Prostate gland (tissue), 2 donors: ENCODE measurements around the gene PLEKHH2.

Experiments used
- CTCF ChIP-seq, 4 experiments: fragments of 200-600 bp in 2 of 4; fragments of 450-650 bp in 2 of 4; sonication (generic) in 2 of 4; IDR thresholded peaks; 1 replicate in 3 of 4; 2 replicates in 1 of 4; pipeline ENCODE4 v1.5.1; 2016 to 2019; ENCODE audit warnings: antibody characterized with exemption in 4 of 4, mild to moderate bottlenecking in 2 of 4, moderate library complexity in 2 of 4
- POLR2A ChIP-seq: fragments of 450-650 bp; IDR thresholded peaks from one replicate; pipeline ENCODE4 v1.6.1; 2016; ENCODE audit warnings: antibody characterized with exemption, mild to moderate bottlenecking

- TF ChIP-seq CTCF (IDR thresholded peaks at IDR 0.05) = no peak
- TF ChIP-seq POLR2A = no peak
These were observed 92.6 kb downstream of the PLEKHH2 start for GRCh38 chr2:43729491-43730174.
